A673 (cell line): Measurements from ENCODE around the gene EIPR1.

Experiments
- CTCF ChIP-seq: fragments of 300-800, 200-600 bp; sonication (generic); conservative IDR thresholded peaks from 2 replicates; pipeline ENCODE4 v1.5.1; 2017; ENCODE audit warnings: low read depth, mild to moderate bottlenecking, antibody characterized with exemption, low read length, moderate library complexity, mixed read lengths
- EZH2 ChIP-seq: fragments of 200-600 bp; sonication (generic); IDR thresholded peaks from 2 replicates; pipeline ENCODE4 v1.6.1; 2017; ENCODE audit warnings: borderline replicate concordance, low read depth, mild to moderate bottlenecking, mixed read lengths, antibody characterized with exemption, low read length; ENCODE audit not compliant: poor library complexity, severe bottlenecking

- no peak for TF ChIP-seq CTCF
- no peak for TF ChIP-seq EZH2
These were observed 160.7 kb downstream of the EIPR1 start for GRCh38 chr2:3216841-3217495.
